AG10803 (cell line): Measurements from ENCODE around the gene TM4SF5.
A peak's percentile ranks its signal among the peaks of the same experiment; 100 is the strongest.

ENCODE experiments used
- DNase-seq: peaks from one replicate; pipeline ENCODE4 v3.0.0; 2010; ENCODE audit warnings: low read depth
- H3K4me3 ChIP-seq: 2 replicates; pipeline ENCODE4 v1.5.1; 2011; ENCODE audit warnings: mild to moderate bottlenecking, low read length, control low read depth
- TF ChIP-seq, protein P1 (sequence below): conservative IDR thresholded peaks from 2 replicates; pipeline ENCODE4 v1.5.1; 2011; ENCODE audit warnings: mild to moderate bottlenecking, low read length, control low read depth, inconsistent platforms

Gene TM4SF5

DNA sequence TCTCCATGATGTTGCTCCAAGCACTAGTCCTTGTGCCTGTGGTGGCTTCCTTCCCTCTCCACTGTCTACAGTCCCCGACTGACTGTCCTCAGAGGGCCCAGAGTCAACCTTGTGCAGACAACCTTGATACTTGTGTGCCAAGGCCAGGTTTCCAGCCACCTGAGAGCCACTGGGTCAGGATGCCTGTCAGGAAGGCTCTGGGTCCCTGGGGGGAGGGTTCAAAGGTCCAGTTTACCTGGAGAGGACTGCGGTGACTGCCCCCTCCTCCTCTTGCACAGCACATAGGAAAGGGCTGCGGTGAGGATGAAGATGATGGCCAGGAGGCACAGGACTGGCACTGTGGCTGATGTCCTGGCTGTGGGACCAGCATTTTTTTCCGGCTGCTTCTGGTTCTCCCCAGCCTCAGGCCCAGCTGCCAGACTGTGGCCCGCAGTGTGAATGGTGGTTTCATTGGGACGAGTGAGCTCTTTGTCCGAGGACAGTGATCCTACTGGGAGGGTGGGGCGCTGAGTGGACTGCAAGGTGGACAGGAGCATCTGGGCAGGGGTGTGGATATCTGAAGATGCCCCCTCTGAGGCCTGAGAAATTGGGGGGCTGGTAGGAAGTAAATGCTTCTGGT lies 36.7 kb upstream of the TM4SF5 start:
- no peak for DNase-seq
- H3K4me3 ChIP-seq = no peak overlapping the region
- TF ChIP-seq, protein P1, sequence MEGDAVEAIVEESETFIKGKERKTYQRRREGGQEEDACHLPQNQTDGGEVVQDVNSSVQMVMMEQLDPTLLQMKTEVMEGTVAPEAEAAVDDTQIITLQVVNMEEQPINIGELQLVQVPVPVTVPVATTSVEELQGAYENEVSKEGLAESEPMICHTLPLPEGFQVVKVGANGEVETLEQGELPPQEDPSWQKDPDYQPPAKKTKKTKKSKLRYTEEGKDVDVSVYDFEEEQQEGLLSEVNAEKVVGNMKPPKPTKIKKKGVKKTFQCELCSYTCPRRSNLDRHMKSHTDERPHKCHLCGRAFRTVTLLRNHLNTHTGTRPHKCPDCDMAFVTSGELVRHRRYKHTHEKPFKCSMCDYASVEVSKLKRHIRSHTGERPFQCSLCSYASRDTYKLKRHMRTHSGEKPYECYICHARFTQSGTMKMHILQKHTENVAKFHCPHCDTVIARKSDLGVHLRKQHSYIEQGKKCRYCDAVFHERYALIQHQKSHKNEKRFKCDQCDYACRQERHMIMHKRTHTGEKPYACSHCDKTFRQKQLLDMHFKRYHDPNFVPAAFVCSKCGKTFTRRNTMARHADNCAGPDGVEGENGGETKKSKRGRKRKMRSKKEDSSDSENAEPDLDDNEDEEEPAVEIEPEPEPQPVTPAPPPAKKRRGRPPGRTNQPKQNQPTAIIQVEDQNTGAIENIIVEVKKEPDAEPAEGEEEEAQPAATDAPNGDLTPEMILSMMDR = no peak

DNA sequence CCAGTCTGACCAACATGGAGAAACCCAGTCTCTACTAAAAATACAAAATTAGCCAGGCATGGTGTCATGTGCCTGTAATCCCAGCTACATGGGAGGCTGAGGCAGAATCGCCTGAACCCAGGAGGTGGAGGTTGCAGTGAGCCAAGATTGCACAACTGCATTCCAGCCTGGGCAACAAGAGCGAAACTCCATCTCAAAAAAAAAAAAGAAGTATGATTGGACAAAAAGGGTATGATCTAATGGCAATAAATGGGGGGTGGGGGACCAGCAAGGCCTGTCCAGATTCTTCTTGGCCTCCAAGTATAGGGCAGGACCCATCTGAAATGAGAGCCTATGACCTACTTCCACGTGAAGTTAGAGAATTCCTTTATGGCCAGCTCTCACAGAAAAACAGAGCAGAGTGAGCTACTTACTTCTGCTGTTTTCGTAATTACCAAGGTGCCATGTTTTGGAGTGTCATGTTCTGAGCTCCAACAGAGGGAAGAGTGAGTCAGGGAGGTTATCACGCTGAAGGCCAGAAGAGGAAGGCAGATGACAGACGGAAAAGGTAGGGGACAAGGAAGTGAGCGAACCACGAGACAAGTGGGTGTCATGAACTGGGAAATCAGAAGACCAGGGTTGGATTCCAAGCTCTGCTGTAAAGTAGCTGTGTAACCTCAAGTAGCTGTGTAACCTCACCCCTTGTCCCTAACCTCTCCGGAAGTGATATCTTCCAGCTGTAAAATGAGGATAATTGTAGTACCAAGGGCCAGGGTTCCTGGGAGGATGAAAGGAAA lies 35.6 kb upstream of the TM4SF5 start:
- peak; percentile 42 for DNase-seq
- TF ChIP-seq, protein P1 = no peak
- H3K4me3 ChIP-seq = no peak overlapping the region

DNA sequence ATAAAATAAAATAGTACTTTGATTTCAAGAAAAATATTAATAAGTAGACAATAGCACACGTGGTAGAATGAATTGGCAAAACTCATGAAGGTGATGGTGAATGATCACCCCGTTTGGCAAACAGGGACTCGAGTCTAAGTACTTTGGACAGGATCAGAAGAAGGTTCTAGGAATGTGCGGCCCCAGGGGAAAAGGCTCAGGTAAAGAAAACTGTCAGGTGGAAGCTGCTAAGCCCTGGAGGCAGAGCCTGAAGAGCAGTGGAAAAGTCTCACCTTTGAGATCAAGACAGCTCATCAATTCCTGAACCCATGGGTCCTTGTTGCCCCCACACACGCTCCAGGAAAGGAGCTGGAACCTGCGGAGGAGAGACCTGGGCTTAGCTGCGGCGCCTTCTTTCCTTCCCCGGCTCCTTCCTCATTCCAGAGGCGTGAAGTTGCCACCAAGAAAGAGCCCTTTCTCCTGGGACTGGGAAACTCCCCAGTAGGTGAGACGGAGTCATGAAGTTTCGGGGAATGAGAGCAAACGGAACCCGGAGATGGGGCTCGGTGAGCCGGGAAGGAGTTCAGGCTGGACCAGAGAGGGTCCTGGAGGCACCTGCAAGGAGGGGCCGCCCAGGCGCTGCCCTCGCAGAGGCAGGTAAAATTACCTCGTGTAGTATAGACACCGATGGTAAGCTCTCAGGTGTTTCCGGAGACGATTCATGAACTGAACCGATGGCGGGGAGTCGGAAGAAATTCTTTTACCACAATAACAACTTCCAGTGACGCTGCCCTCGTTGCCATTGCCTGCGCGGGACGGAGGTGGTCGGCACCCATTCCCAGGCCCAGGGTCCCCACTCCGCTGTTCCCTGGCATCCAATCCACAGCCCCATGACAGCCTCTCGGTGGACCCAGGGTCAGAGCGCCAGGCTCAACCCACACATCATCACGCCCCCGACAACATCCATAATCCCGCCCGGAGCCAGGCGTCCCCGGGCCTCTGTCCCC lies 33.3 kb upstream of the TM4SF5 start:
- DNase-seq = no peak
- TF ChIP-seq, protein P1 = no peak
- peak overlapping the region; percentile 66 for H3K4me3 ChIP-seq

DNA sequence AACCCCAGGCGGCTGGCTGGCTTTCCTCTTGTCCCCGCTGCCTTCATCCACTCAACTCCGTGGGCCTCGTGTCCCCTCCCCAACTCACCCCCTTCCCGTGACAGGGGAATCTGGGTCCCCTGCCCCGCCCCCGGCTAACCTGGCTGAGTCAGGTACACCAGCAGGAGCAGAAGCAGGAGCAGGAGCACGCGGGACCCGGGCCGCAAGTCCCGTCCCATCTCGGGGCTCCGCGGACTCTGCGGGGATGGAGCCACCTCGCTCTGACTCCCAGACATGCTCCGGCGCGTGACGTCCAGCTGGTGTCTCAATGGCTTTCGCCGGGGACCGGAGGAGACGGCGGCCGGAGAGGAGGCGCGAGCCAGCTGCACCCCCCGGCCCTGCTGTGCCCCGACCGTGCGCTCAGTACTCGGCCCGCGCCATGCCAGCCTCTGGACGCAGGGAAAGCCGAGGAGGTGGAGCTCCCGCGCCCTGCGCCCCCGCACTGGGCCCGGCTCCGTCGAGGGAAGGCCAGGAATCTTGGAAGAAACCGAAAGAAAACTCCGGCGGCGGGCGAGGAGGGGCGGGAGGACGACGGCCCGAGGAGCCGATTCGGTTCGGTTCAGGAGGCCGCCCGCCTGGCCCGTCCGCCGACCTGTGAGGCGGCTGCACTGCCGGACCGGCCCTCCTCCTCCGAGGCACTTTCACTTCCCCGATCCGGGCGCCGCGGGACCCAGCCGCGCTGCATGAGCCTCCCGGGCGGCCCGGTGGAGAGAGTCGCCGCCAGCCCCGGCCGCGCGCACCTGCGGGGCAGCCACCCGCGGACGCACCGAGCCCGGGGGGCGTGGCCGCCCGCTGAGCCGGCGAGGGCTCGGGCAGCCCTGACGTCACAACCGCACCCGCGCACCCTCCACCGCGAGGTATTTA lies 32.3 kb upstream of the TM4SF5 start, which contains the start of the genes CXCL16 and ZMYND15:
Gene CXCL16 (minus strand): TSS at position 807 of the 903 bp plus-strand sequence. CDS start 589 bp downstream, at position 218.
Gene ZMYND15 (plus strand): TSS at position 712 of the 903 bp plus-strand sequence. CDS start 716 bp downstream, outside the sequence.
- TF ChIP-seq, protein P1 = no peak
- peak within 1 kb of the TSS; percentile 66 for H3K4me3 ChIP-seq
- DNase-seq = peak; percentile 27

DNA sequence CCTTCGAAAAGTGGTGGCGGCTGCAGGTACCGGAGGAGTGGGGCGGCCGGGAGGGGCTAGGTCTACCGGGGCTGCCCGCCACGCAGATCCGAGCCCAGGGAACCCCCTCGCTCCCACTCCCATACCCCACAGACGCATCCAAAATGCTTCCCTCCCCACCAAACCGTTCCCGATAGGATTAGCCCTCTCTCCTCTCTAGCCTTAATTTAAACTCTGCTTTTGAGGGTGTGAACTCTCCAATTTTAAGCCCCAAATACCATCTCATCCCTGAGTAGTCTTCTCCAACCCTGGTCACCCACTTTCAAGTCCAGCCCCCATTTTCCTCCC lies 31.7 kb upstream of the TM4SF5 start:
- no peak for DNase-seq
- TF ChIP-seq, protein P1 = no peak
- peak overlapping the region; percentile 66 for H3K4me3 ChIP-seq

DNA sequence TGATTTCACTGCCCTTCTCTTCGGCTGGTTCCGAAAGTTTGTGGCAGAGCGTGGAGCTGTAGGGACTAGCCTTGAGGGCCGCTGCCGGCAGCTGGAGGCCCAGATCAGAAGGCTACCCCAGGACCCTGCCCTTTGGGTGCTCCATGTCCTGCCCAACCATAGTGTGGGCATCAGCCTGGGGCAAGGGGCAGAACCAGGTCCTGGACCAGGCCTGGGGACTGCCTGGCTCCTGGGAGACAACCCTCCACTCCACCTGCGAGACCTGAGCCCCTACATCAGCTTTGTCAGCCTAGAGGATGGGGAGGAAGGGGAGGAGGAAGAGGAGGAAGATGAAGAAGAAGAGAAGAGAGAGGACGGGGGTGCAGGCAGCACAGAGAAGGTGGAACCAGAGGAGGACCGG lies 31.1 kb upstream of the TM4SF5 start:
- no peak for DNase-seq
- TF ChIP-seq, protein P1 = no peak
- H3K4me3 ChIP-seq = no peak overlapping the region
